22Rv1 (cell line): ENCODE results near the gene TSPAN7.

Source experiments
- CTCF ChIP-seq: fragments of 450-650 bp; IDR thresholded peaks from 2 replicates; pipeline ENCODE4 v1.5.1; 2017; ENCODE audit warnings: mild to moderate bottlenecking
- ZFX ChIP-seq: fragments of 450-650 bp; IDR thresholded peaks from 2 replicates; pipeline ENCODE4 v1.6.1; 2017; ENCODE audit warnings: antibody characterized with exemption, borderline replicate concordance

GRCh38 chrX:38718311-38718710 lies 157.0 kb downstream of the TSPAN7 start:
- TF ChIP-seq CTCF (no peak), ZFX (no peak)
